K562 (cell line): ENCODE results near the gene TMC4.

Source experiments
- BRCA1 ChIP-seq, 2 experiments: fragments of 450-650 bp in 1 of 2; sonication (generic) in 1 of 2; formaldehyde crosslinking in 1 of 2; IDR thresholded peaks; 2 replicates each; pipeline versions ENCODE4 v1.5.0 to v1.6.1; 2017 to 2020; ENCODE audit warnings: mild to moderate bottlenecking in 1 of 2, missing genetic modification reagents in 1 of 2
- CTCF ChIP-seq, 3 experiments: IDR thresholded peaks in 2 of 3; conservative IDR thresholded peaks in 1 of 3; 2 replicates each; pipeline ENCODE4 v1.5.1; 2011 to 2012; ENCODE audit warnings: low read length in 3 of 3, mild to moderate bottlenecking in 3 of 3, control low read depth in 2 of 3, improper control_type of control experiment in 1 of 3, inconsistent platforms in 1 of 3, low read depth in 1 of 3, mixed read lengths in 1 of 3, moderate library complexity in 1 of 3; ENCODE audit not compliant: insufficient read depth in 2 of 3
- KLF10 ChIP-seq: fragments of 250-450 bp; sonication (Bioruptor Pico); IDR thresholded peaks from 2 replicates; pipeline ENCODE4 v1.6.1; 2021; ENCODE audit warnings: matching md5 sums
- NR2C1 ChIP-seq, 2 experiments: fragments of 450-650 bp; IDR thresholded peaks; 2 replicates each; pipeline ENCODE4 v1.6.1; 2017; ENCODE audit warnings: mild to moderate bottlenecking in 2 of 2, antibody characterized with exemption in 1 of 2, inconsistent platforms in 1 of 2, missing compliant biosample characterization in 1 of 2, missing genetic modification characterization in 1 of 2
- SIN3A ChIP-seq, 2 experiments: fragments of 150-350 bp in 1 of 2; IDR thresholded peaks; 2 replicates each; pipeline ENCODE4 v1.6.1; 2011 to 2016; ENCODE audit warnings: borderline replicate concordance in 2 of 2, low read depth in 2 of 2, low read length in 2 of 2, mild to moderate bottlenecking in 2 of 2, moderate library complexity in 2 of 2; ENCODE audit not compliant: control insufficient read depth in 1 of 2
- SRSF7 ChIP-seq: fragments of 200-400 bp; formaldehyde crosslinking; optimal IDR thresholded peaks from 2 replicates; pipeline ENCODE3; 2017; ENCODE audit warnings: mild to moderate bottlenecking, low read depth, low read length
- ZNF695 ChIP-seq: fragments of 450-650 bp; formaldehyde crosslinking; IDR thresholded peaks from 2 replicates; pipeline ENCODE4 v1.4.0; 2020; ENCODE audit warnings: mild to moderate bottlenecking, moderate library complexity

- TF ChIP-seq SRSF7, result no peak
- TF ChIP-seq NR2C1 (IDR thresholded peaks at IDR 0.05), result no peak
- no peak for TF ChIP-seq NR2C1 (tag; IDR thresholded peaks at IDR 0.05)
- TF ChIP-seq SIN3A (IDR thresholded peaks at IDR 0.05; ENCODE audit: borderline replicate concordance in 2 of 2, control insufficient read depth in 1 of 2, low read depth in 2 of 2, low read length in 2 of 2), result no peak; a peak in 1 of 4 replicates
- no peak for TF ChIP-seq ZNF695
- TF ChIP-seq KLF10 (CRISPR knock-in tag), result no peak
- no peak for TF ChIP-seq BRCA1 (IDR thresholded peaks at IDR 0.05)
- TF ChIP-seq BRCA1 (CRISPR knock-in tag; IDR thresholded peaks at IDR 0.05), result no peak
- TF ChIP-seq CTCF (IDR thresholded peaks at IDR 0.05 in 2 of 3, conservative IDR thresholded peaks at IDR 0.05 in 1 of 3; ENCODE audit: insufficient read depth in 2 of 3, low read depth in 1 of 3, low read length in 3 of 3), result 0 out of 6 replicates have a peak, but pooled peaks of 1 of the 3 experiments have one; percentile 8
Observed at GRCh38 chr19:54158812-54159351, 14.1 kb downstream of the TMC4 start.
